NT2/D1 (cell line): Measurements from ENCODE around the gene ACSL4.

Experiments used
- DNase-seq: peaks from one replicate; pipeline ENCODE4 v3.0.0-alpha.2; 2011; ENCODE audit warnings: low read depth, low spot score
- H3K27me3 ChIP-seq: 2 replicates; pipeline ENCODE4 v1.6.0; 2011; ENCODE audit warnings: mild to moderate bottlenecking; ENCODE audit not compliant: insufficient read length, insufficient read depth
- H3K36me3 ChIP-seq: 2 replicates; pipeline ENCODE4 v1.6.1; 2011; ENCODE audit warnings: mild to moderate bottlenecking, low read length, mixed read lengths; ENCODE audit not compliant: insufficient read depth, insufficient read length
- H3K4me1 ChIP-seq: 2 replicates; pipeline ENCODE4 v1.5.1; 2011; ENCODE audit not compliant: insufficient read depth, insufficient read length
- H3K4me3 ChIP-seq: 2 replicates; pipeline ENCODE4 v1.5.1; 2011; ENCODE audit warnings: low read depth; ENCODE audit not compliant: insufficient read length
- H3K9ac ChIP-seq: 2 replicates; pipeline ENCODE4 v1.6.0; 2011; ENCODE audit warnings: low read depth; ENCODE audit not compliant: insufficient read length
- H3K9me3 ChIP-seq: 2 replicates; pipeline ENCODE4 v1.5.1; 2011; ENCODE audit warnings: mild to moderate bottlenecking, low read length; ENCODE audit not compliant: insufficient read depth
- SUZ12 ChIP-seq: IDR thresholded peaks from 2 replicates; pipeline ENCODE4 v1.6.1; 2011; ENCODE audit not compliant: insufficient read length, insufficient read depth; ENCODE audit errors: extremely low read depth
- YY1 ChIP-seq: IDR thresholded peaks from 2 replicates; pipeline ENCODE4 v1.6.1; 2011; ENCODE audit not compliant: insufficient read length, insufficient read depth
- ZNF274 ChIP-seq: IDR thresholded peaks from 2 replicates; pipeline ENCODE4 v1.6.1; 2011; ENCODE audit warnings: mild to moderate bottlenecking, low read depth, low read length

The ACSL4 gene

DNA sequence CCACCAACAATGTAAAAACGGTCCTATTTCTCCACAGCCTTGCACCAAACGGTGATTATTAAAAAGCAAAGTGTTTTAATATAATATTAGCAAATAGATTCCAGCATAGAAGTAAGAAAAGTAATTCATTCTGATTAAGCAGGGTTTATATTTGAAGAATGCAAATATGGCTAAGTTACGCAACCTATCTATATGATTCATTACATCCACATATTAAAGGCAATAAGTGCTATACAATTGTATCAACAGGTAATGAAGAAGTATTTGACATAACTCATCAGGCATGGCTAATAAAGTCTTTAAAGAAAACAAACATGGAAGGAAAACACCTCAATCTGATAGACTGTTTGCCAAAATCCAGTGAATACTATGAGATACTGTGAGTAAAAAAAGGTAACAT, 137.0 kb downstream of the ACSL4 start:
- Histone ChIP-seq H3K4me1 (no peaks in the 10 kb centered on the region), H3K4me3 (no peak overlapping the region), H3K36me3 (no peaks in the 10 kb centered on the region), H3K9ac (no peak overlapping the region), H3K27me3 (no peaks in the 10 kb centered on the region), H3K9me3 (no peaks in the 10 kb centered on the region)
- no peak for DNase-seq
- TF ChIP-seq YY1 (no peak), ZNF274 (no peak), SUZ12 (no peak)
